Stimulated activated CD8-positive, alpha-beta memory T cell treated with anti-CD3 and anti-CD28 coated beads, Interleukin-2, amount 100 ng/mL, for 1 hour (primary cell): ENCODE results near the gene DST.
"Not testable (repeated sequence)": the region's sequence is repeated elsewhere in the genome, so short reads cannot be mapped to it uniquely, and the experiment has no call there.

Experiments used
- DNase-seq, 2 donors: peaks; one replicate each; pipeline ENCODE4 v3.0.0-alpha.2; 2020; ENCODE audit warnings: low read depth in 2 of 2

Gene DST

DNA sequence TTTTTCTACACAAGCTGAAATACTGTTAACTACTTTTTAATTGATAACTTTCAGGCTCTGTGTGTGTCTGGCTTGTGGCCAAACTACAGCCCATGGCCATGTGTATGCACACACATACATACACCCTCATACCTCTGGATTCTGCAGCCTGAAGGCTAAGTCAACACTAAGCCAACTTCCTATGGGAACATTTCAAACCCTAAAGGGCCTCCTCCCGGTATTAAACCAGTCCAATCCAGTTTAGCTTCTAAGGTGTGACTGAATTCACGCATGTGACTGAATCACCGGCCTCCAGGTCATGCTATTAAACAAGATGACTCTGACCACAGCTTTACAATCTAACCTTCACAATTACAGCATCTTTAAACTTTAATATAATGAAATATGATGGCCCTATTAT lies 20.7 kb upstream of the DST start:
- no peak for DNase-seq

DNA sequence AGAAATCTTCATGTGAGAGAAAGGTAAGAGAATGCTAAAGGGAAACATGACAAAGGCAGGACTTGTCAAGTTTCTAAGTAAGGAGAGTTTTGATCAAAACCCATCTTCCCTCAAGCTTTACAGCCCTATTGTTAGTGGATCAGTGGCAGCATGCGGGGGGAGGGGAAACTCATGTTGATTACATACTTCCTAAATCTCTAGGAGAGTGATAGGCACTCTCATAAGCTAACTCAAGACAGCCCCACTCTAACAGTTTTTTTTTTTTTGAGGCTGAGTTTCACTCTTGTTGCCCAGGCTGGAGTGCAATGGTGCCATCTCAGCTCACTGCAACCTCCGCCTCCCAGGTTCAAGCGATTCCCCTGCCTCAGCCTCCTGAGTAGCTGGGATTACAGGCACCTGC lies 18.6 kb upstream of the DST start:
- not testable (repeated sequence) for DNase-seq

GRCh38 chr6:56660381-56660730 lies 17.7 kb upstream of the DST start:
- no peak for DNase-seq

DNA sequence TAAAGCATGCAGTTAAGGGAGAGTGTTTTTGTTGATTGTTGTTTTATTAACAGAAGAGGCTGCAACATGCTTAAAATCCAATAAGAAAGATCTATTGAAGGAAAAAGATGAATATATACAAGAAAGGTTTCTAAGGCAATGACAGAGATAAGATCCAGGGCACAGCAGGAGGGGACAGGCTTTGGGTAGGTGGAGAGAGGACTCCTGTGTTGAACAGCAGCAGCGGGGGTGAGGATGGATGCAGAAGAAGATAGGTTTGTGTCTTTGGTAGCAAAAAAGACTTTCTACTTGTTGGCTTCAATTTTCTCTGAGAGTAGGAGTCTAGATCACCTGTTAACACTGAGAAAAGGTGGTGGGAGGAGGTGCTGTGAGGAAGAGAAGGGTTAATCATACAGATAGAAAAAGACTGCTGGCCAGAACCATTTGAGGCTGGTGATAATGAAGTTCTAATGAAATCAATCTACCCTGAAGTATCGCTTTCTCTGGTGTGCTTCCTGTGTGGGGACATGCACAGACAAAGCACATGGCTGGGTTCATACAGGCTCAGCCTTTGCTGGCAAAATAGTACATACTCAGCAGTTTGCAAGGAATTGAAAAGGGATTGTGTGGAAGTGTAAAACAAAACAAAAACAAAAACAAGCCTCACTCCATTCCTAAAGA lies 17.2 kb upstream of the DST start:
- no peak for DNase-seq

DNA sequence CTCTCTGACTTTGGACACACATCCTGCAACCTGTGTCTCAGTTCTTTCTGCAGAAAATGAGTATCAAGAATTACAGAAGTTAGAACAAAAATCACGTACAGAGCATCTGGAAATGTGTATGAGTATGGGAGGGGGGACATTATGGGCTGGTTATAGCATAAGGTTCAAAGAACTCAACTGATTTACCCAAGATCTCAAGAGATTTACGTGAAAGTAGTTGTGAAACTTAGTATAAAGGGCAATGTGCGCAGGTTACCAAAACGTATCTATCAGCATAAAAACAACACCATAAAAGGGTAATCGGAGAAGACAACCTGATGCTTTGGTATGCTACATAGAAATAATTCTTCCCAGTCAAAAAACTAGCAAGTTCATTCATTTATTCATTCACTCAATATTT lies 15.6 kb upstream of the DST start:
- no peak for DNase-seq

- no peak for DNase-seq
These were observed 14.7 kb upstream of the DST start for GRCh38 chr6:56657354-56657753.

GRCh38 chr6:56656466-56656865 lies 13.8 kb upstream of the DST start:
- no peak for DNase-seq

- DNase-seq, result no peak
These were observed 13.3 kb upstream of the DST start for GRCh38 chr6:56655996-56656395.

DNA sequence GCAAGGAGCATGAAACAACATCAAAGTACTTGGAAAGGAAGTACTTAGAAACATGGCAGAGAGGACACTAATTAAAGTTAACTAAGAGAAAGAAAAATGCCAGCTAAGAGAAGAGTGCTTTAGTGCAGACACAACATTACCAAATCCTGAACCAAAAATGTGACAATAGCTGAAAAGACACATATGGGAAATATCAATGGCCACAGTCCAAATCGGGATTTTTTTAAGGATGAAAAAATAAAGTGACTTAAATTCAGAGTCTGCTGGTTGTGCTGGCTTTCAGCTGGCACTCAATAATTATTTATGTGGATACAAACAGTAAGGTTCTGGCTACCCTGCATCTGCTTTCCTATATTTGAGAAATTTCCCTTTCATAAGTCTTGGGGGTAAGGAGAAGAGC lies 12.6 kb upstream of the DST start:
- no peak for DNase-seq

GRCh38 chr6:56652994-56653393 lies 10.3 kb upstream of the DST start:
- no peak for DNase-seq

GRCh38 chr6:56652231-56652630 lies 9.5 kb upstream of the DST start:
- DNase-seq, result no peak

GRCh38 chr6:56650191-56650590 lies 7.5 kb upstream of the DST start:
- DNase-seq, result no peak

DNA sequence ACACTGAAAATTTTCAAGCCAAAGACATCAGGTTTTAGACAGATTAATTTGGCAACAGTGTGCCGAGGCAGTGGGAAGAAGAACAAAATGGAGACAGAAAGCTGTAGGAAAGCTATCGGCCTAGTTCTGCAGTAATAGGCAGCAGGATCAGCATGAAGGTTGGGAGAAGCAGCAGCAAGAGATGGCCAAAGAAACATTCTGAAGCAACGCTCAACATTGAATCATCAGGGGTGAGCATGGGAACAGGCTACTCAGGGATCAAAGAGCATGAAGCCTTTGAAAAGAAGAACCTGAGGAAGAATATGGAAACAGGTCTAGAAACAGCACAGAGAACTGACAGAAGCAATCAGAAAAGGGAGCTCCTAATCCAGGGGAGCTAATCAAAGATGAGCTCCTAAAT lies 7.1 kb upstream of the DST start:
- no peak for DNase-seq

DNA sequence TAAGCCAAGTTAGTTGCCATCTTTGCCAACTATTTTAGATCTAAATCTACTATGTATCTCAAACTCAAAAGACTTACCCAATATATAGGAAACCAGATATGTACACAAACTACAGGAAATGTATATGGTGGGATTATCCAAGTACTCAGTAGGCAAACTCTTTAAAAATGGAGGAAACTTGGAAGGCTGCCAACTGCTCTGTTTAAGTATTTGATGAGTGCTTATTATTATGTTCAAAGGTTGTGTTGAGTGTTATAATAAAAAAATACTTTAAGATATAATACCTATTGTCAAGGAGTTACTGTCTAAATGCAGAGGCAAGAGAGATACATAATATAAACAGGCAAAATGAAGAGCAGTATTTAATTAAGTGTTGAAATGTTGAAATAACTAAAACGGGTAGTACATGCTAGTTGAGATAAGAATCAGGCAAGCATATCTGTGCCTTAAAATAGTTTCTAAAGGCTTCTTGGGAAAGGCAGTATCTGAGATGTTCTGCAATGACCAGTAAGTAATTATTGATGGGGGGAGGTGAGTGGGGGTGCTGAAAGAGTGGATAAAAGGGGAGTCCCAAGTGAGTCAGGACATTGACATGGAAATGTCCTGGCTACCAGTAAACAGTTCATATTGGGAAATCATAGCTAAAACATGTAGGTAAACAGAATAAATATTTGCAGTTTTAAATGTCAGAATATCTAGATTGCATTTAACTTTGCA lies 6.5 kb upstream of the DST start:
- no peak for DNase-seq

DNA sequence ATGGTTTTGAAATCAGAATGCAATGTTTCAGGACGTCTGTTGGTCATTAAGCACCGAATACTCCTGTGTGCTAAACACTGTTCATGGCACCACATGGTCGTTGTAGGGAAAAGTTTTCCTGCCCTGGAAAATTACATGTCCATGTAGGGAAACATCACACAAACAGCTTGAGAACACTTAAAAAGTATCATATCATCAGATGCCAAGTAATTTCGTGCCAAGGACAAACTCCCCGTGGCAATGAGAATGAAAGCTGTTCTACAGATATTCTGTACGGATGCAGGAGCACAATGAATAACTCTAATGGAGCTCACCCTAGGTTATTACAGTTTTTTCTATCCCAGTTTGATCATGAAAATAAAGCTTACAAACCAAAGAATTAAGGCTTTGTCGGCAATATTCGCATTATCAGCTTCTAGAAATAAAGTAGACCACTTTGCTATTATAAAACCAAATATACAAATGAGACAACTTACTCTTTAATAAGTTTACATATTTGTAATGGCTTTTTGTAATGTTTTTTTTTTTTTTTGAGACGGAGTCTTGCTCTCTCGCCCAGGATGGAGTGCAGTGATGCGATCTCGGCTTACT lies 4.6 kb upstream of the DST start:
- DNase-seq, result no peak

- no peak for DNase-seq
These were observed 1.7 kb upstream of the DST start for GRCh38 chr6:56644366-56644765.

GRCh38 chr6:56643379-56644089 lies 845 bp upstream of the DST start:
- no peak for DNase-seq

GRCh38 chr6:56640374-56640773 lies 2.3 kb downstream of the DST start:
- DNase-seq, result no peak

- DNase-seq, result no peak
These were observed 3.9 kb downstream of the DST start for GRCh38 chr6:56638760-56639159.

DNA sequence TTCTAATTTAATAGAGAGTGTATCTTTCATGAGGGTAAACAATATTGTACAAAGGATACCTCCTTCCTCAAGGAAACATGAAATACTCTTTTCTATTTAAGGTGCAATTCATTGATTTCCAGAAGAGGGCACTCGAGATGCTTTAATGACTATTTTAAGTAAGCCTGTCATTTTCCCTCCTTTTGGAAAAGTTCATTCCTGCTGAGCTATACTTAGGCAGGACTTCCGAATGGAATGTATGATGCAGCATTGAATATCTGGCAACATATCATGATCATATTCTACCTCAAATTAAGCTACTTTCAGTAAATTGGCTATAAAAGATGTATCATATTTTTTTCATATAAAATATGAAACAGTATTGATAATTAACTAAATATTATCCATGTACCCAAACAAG lies 5.0 kb downstream of the DST start:
- DNase-seq, result no peak

- DNase-seq, result no peak
These were observed 14.6 kb downstream of the DST start for GRCh38 chr6:56628105-56628504.

GRCh38 chr6:56625356-56625755 lies 17.3 kb downstream of the DST start:
- DNase-seq, result no peak

GRCh38 chr6:56624728-56625069 lies 18.0 kb downstream of the DST start:
- DNase-seq, result no peak
